Fibroblast of peridontal ligament (primary cell): Measurements from ENCODE around the gene C1QTNF12.

Experiments used
- DNase-seq: peaks from one replicate; pipeline ENCODE4 v3.0.0-alpha.2; 2010; ENCODE audit errors: extremely low read depth

Gene C1QTNF12

DNA sequence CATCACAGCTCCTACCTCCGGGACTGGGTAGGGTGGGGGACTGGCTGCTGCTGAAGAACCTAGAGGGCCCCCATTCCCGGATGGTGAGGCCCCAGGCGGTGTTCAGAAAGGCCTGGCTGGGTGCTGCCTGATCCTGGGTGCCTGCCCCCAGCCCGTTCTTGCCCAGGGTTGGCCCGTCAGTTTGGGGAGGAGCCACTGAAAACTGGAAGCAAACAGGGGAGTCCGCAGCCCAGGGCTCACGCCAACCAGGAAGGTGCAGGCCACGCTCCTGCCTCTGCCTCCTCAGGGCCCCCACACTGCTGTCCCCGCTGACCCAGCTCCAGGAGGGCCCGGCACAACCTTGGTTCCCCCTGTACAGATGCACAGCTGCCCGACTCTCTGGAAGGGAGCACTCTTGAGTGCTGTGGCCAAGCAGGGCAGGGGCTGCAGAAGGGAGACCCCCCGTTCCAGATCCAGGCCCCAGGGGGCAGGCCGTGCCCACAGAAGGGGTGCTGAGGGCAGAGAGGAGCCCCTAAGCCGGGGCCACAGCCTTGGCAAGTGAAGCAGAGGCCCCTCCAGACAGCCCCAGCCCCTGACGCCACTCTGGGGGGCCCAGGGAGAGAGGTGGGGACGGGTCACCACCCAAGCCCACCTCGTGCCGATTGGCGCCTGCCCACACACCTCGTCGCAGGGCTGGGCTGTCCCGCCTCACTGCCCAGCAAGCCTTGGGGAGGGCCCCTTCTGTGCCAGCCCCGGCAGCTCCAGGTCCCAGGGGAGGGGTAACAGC is 5.5 kb downstream of the C1QTNF12 start:
- DNase-seq = no peak

DNA sequence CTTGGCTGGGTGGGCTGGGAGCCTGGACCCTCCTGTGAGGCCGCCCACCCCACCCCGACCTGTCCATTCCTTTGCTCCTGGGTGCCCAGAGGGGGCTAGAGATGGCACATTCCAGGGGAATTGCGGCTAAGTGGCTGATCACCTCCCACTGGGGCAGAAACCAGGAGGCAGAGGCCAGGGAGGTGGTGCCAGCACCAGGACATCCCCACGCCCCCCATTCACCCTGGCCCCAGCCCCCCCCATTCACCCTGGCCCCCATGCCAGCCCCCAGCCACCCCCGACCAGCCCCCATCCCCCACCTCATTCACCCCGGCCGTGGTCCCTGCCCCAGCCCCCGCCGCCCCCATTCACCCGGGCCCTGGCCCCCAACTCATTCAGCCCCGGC is 6.2 kb downstream of the C1QTNF12 start:
- DNase-seq = no peak

- DNase-seq = no peak
These were observed 6.7 kb downstream of the C1QTNF12 start for GRCh38 chr1:1239614-1240347.

GRCh38 chr1:1239227-1239613 is 7.3 kb downstream of the C1QTNF12 start:
- no peak for DNase-seq

DNA sequence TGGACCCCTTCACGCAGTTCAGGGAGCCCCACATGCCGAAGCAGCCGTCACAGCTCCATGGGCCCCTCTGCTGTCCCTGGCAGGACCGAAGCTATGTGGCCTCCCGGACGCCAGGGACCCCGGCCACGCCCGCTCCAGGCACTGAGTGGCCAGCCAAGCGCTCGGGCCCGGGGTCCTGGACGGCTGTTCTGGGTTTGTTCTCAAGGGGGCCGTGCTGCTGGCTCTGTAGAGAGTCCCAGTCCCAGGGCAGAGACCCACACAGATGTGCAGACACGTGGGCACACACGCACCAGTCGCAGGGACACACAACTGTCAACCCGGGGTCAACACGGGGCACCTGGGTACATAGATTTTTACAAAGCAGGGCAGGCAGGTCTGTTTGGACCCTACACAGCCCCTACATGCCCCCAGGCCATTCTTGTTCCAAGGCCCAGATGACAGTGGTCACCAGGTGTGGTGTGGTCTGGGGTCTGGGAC is 7.8 kb downstream of the C1QTNF12 start:
- DNase-seq = no peak

DNA sequence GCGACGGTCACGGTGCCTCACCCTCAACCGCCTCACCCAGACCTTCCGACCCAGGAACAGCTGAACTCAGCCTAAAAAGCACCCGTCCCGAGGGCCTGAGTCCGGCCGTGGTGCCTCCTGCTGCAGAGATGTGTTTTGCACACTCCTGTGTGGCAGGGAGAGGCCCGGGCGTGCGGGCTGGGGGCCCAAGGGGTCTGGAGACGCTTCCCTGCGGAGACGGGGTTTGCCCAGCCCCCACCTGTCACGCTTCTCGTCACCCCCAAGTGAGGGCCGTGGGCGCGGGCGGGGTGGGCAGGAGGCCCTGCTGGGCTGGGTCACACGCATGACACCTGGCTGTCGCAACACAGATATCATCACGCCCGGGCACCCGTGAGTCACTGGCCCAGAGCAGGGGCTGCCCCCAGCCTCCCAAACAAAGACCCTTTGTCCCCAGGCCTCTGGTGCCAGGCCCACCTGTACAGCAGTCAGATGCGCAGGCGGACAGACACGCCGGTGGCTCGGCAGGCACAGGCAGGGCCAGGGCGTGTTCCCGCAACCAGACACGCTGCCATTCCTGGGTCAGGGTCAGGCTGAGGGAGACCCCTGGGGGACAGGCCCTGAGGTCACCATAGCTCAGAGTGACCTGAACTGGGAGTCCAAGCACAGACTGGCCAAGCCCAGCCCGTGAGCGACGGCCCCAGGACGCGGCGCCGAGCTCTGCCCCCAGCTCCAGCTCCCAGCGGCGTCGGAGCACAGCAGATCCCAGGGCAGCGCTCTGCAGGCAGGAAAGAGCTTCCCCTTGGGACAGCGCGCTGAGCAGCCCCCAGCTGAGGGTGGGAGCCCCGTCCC is 8.4 kb downstream of the C1QTNF12 start:
- no peak for DNase-seq

- DNase-seq = no peak
These were observed 9.3 kb downstream of the C1QTNF12 start for GRCh38 chr1:1236945-1237873.

DNA sequence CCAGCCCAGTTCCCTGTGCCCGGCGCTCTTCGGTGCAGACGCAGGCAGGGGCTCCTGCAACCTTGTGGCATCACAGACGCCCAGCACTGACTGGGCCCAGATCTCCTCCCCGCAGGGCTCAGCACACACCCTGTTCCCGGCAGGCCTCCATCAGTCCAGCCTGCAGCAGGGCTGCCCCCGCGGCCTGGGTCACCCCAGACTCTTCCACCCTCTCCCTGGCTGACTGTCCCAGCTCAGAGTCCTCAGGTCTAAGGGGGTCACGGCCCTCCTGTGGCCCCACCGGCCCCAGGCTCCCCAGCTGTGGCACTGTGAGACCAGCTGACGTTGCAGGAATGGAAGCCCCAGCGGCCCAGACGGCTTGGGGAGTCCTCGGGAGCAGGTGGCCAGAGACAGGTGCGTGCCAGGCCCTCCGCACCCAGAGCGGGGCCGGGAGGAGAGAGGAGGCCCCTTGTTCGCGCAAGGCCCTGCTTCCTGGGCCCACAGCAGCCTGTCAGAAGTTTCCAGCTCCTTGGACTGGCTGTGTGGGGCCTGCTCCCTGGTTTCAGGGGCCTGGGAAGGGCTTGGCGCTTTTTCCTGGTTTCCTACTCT is 10.3 kb downstream of the C1QTNF12 start:
- DNase-seq = no peak

GRCh38 chr1:1235016-1235744 is 11.3 kb downstream of the C1QTNF12 start:
- no peak for DNase-seq

DNA sequence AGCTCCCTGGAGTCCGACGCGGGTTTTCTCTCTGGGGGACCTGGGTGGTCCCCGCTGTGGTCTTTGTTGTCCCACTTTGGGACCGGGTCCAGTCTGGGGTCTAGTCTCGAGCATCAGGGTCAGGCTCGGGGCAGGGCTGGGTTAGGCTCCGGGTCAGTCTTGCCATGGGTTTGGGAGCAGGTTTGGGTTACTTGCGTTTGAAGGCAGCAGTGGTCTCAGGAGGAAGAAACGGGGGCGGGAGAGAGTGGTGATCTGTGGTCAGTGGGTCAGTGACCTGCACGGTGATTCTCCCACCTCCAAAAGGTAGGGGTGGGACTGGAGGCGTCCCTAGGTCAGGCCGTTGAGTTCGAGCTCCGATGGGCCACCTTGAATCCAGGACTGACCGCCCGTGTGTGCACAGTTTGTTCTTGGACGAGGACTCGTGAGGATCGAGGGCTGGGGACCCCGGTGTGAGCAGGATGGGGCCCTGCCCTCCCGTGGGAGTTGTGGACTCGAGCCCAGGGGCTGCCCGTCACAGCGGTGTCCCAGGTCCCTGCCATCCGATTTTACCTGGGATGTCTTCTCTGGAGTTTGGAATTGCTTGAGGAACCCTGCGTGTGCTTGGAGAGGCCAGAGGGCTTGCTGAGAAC is 12.2 kb downstream of the C1QTNF12 start:
- no peak for DNase-seq

GRCh38 chr1:1233567-1233892 is 13.0 kb downstream of the C1QTNF12 start:
- no peak for DNase-seq

- DNase-seq = no peak
These were observed 13.5 kb downstream of the C1QTNF12 start for GRCh38 chr1:1232796-1233566.

DNA sequence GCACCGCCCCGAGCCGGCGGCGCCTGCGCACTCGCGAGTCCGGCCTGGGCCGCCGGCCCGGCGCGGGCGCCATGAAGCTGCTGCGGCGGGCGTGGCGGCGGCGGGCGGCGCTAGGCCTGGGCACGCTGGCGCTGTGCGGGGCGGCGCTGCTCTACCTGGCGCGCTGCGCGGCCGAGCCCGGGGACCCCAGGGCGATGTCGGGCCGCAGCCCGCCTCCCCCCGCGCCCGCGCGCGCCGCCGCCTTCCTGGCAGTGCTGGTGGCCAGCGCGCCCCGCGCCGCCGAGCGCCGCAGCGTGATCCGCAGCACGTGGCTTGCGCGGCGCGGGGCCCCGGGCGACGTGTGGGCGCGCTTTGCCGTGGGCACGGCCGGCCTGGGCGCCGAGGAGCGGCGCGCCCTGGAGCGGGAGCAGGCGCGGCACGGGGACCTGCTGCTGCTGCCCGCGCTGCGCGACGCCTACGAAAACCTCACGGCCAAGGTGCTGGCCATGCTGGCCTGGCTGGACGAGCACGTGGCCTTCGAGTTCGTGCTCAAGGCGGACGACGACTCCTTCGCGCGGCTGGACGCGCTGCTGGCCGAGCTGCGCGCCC is 14.2 kb downstream of the C1QTNF12 start, which contains the start of gene B3GALT6:
Gene B3GALT6, plus strand, starts transcription at position 30 of the 588 bp plus-strand sequence. Its CDS starts 42 bp downstream, at position 72.
- no peak for DNase-seq

- peak; percentile 94 for DNase-seq
These were observed 14.9 kb downstream of the C1QTNF12 start, which contains the start of gene SDF4 for GRCh38 chr1:1231400-1232207. SDF4 (minus strand) TSS chr1:1232001; CDS start chr1:1228772, 3,229 bp downstream.

GRCh38 chr1:1230656-1231399 is 15.7 kb downstream of the C1QTNF12 start:
- DNase-seq = peak; percentile 69

- no peak for DNase-seq
These were observed 16.8 kb downstream of the C1QTNF12 start for GRCh38 chr1:1229770-1230169.
